Aorta (tissue), 5 donors: ENCODE results near the gene CD53. TPM values are rescaled to one million over a fixed set of nuclear protein-coding genes. Genes with fewer than 3 reads are reported as not detected.

Experiments
- ATAC-seq: fragments of 200-7000 bp; cut with Tn5 transposase; one replicate; pipeline ENCODE4 v1.9.1; 2022; ENCODE audit warnings: moderate library complexity; ENCODE audit not compliant: low FRiP score
- DNase-seq, 2 donors: peaks; one replicate each; pipeline ENCODE4 v3.0.0-alpha.2; 2020
- H3K27ac ChIP-seq, 2 donors: one replicate each; pipeline ENCODE4 v1.5.1; 2013; ENCODE audit warnings: low read length in 2 of 2, mild to moderate bottlenecking in 2 of 2, moderate library complexity in 2 of 2, control low read depth in 1 of 2, inconsistent platforms in 1 of 2, low read depth in 1 of 2
- H3K27me3 ChIP-seq, 2 donors: one replicate each; pipeline ENCODE4 v1.6.1; 2013; ENCODE audit warnings: control low read depth in 1 of 2, low read length in 1 of 2, mild to moderate bottlenecking in 1 of 2, moderate library complexity in 1 of 2; ENCODE audit not compliant: insufficient read depth in 2 of 2, control insufficient read depth in 1 of 2
- H3K36me3 ChIP-seq, 2 donors: one replicate each; pipeline ENCODE4 v1.6.1; 2013; ENCODE audit warnings: control low read depth in 1 of 2, low read length in 1 of 2, mild to moderate bottlenecking in 1 of 2; ENCODE audit not compliant: insufficient read depth in 2 of 2, control insufficient read depth in 1 of 2
- H3K4me1 ChIP-seq, 2 donors: one replicate each; pipeline ENCODE4 v1.6.1; 2013; ENCODE audit warnings: low read length in 2 of 2, control low read depth in 1 of 2, mild to moderate bottlenecking in 1 of 2, moderate library complexity in 1 of 2; ENCODE audit not compliant: insufficient read depth in 2 of 2, control insufficient read depth in 1 of 2
- H3K4me3 ChIP-seq, 2 donors: one replicate each; pipeline ENCODE4 v1.5.1; 2013; ENCODE audit warnings: low read length in 2 of 2, control low read depth in 1 of 2, mild to moderate bottlenecking in 1 of 2
- H3K9me3 ChIP-seq: one replicate; pipeline ENCODE4 v1.6.1; 2013; ENCODE audit warnings: mild to moderate bottlenecking, low read length; ENCODE audit not compliant: control insufficient read depth
- WGBS, 2 donors: extraction: QIAGEN DNeasy Blood & Tissue Kit; methylation state at CpG; one replicate each; pipeline ENCODE4 v1.1.7; 2013; 5-methylcytosine and 5-hydroxymethylcytosine counted together
- intact Hi-C, 2 donors: fragments of 100-400 bp; cut with DNase I; formaldehyde crosslinking; loops; one replicate each; pipeline versions ENCODE4 v1.14.2 to v1.15.0; 2022
- polyA plus RNA-seq, 2 donors: library from polyadenylated mRNA; stranded (reverse); fragments of 200-250 nt; gene quantifications; one replicate each; pipeline ENCODE4 v1.2.3, GENCODE V29; 2013
- total RNA-seq, 2 donors: library from RNA; stranded (reverse); fragmentation: NEBNext Ultra II Directional; extraction: Animal tissue kit (Norgen Biotek cat#: 25700); gene quantifications; one replicate each; pipeline ENCODE4 v1.2.1, GENCODE V29; 2021
- donor health status: healthy with polysubstance abuse.
- donor health status: Bipolar disorder and iron deficiency.
- donor health status: DM: no; HTN: no; CAD: no.
- donor health status: DM: no; HTN: no; CAD: no.
- donor health status: DM: yes; HTN: yes; CAD: no.

The CD53 gene
- total and polyA plus RNA-seq, 4 donors = 8.0 to 50.7 (median 43.8) TPM

DNA sequence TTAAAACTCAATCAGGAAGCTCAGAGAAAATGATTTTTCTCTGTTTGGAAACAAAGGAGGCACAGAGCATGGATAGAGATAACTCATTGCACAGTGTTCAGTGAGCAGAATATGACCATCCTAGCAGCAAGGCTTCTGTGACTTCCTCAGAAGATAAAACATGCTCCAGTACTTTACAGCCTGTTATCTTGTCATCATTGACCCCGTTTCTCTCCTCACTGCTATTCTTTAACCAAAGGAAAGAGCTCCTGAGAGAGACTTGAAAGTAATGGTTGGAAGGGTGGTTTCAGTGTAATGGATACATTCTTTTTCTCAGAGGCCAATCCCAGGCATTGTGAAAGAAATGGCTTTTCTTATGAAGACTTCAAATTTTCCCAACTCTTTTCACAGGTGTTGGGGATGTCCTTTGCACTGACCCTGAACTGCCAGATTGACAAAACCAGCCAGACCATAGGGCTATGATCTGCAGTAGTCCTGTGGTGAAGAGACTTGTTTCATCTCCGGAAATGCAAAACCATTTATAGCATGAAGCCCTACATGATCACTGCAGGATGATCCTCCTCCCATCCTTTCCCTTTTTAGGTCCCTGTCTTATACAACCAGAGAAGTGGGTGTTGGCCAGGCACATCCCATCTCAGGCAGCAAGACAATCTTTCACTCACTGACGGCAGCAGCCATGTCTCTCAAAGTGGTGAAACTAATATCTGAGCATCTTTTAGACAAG lies 25.9 kb downstream of the CD53 start:
- no peaks in the 10 kb centered on the region for H3K36me3 ChIP-seq
- no peak overlapping the region for H3K4me3 ChIP-seq
- H3K9me3 ChIP-seq = no peaks in the 10 kb centered on the region
- no peak for ATAC-seq
- H3K27me3 ChIP-seq = no peaks in the 10 kb centered on the region
- H3K27ac ChIP-seq = no peak overlapping the region
- 69 to 76% methylated on average over 3 of the region's 3 CpGs for WGBS, 2 donors
- intact Hi-C loops = no loop called here
- H3K4me1 ChIP-seq = no peaks in the 10 kb centered on the region
- no peak for DNase-seq

DNA sequence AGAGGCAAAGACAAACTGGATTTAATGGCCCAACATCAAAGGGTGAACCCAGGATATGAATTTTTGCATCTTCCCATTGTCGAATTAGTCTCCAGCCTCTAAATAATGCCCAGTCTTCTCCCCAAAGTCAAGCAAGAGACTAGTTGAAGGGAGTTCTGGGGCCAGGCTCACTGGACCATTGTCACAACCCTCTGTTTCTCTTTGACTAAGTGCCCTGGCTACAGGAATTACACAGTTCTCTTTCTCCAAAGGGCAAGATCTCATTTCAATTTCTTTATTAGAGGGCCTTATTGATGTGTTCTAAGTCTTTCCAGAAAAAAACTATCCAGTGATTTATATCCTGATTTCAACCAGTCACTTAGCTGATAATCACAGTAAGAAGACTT lies 26.5 kb downstream of the CD53 start:
- H3K4me3 ChIP-seq = no peak overlapping the region
- no peak overlapping the region for H3K27ac ChIP-seq
- no peaks in the 10 kb centered on the region for H3K9me3 ChIP-seq
- DNase-seq = no peak
- intact Hi-C loops = no loop called here
- no peaks in the 10 kb centered on the region for H3K4me1 ChIP-seq
- H3K27me3 ChIP-seq = no peaks in the 10 kb centered on the region
- H3K36me3 ChIP-seq = no peaks in the 10 kb centered on the region
- 60 to 62% methylated on average over 1 of the region's 1 CpG for WGBS, 2 donors
- no peak for ATAC-seq

DNA sequence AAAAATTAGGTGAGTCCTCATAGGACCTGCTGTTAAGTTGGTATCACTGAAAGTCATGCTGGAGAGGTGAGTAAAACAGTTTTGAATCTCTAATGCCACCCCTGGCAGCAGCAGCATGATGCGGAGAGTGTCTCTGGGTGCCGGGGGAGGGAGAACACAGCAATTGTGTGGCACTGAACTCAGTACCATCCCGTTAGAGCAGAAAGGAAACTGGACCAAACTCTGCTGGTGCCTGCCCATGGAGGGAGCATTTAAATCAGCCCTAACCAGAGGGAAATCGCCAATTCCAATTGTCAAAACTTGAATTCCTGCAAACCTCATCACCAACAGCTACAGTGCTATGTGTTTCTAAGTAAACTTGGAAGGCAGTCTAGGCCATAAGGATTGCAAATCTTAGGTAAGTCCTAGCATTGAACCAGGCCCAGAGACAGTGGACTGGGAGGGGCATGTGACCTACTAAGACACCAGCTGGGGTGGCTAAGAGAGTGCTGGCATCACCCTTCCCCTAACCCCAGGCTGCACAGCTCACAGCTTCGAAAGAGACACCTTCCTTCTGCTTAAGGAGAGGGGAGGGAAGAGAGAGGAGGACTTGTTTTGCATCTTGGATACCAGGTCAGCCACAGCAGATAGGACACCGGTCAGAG lies 30.0 kb downstream of the CD53 start:
- H3K36me3 ChIP-seq = no peaks in the 10 kb centered on the region
- H3K27ac ChIP-seq = no peak overlapping the region
- no peak for DNase-seq
- no peak for ATAC-seq
- no peaks in the 10 kb centered on the region for H3K27me3 ChIP-seq
- H3K4me3 ChIP-seq = no peak overlapping the region
- no peaks in the 10 kb centered on the region for H3K9me3 ChIP-seq
- WGBS, 2 donors = 73 to 75% methylated on average over 6 of the region's 6 CpGs
- H3K4me1 ChIP-seq = no peaks in the 10 kb centered on the region
- intact Hi-C loops = no loop called here

DNA sequence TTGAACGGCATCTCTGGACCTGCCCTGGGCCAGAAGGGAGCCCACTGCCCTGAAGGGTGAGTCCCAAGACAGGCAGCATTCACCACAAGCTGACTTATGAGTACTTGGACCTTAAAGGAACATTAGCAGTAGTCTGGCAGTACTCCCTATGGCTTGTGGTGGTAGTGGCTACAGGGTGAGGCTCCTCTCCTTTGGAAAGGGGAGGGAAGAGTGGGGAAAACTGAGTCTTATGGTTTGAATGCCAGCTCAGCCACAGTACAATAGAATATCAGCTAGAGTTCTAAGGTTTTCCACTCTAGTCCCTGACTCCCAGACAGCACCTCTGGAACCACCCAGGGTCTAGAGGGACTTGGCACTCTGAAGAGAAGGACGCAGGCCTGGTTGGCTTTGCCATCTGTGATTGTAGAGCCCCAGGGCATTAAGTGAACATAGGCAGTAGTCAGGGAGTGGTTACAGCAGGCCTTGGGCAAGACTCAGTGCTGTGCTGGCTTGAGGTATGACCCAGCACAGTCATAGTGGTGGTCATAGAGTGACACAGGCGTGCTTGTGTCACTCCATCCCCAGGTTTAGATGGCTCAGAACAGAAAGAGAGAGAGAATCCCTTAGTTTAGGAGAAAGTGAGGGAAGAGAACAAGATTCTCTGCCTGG lies 31.0 kb downstream of the CD53 start:
- no peak for ATAC-seq
- 63% methylated on average over 3 of the region's 3 CpGs for WGBS, 2 donors
- DNase-seq = no peak

DNA sequence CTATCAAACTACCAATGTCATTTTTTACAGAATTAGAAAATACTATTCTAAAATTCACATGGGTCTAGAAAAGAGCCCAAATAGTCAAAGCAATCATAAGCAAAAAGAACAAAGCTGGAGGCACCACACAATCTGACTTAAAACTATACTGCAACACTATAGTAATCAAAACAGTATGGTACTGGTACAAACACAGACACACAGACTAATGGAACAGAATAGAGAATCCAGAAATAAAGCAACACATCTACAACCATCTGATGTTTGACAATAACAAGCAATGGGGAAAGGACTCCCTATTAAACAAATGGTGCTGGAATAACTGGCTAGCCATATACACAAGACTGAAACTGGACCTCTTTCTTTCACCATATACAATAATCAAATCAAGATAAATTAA lies 39.8 kb downstream of the CD53 start:
- H3K27me3 ChIP-seq = no peaks in the 10 kb centered on the region
- H3K27ac ChIP-seq = no peak overlapping the region
- no peaks in the 10 kb centered on the region for H3K36me3 ChIP-seq
- H3K4me1 ChIP-seq = no peaks in the 10 kb centered on the region
- H3K9me3 ChIP-seq = no peaks in the 10 kb centered on the region
- H3K4me3 ChIP-seq = no peak overlapping the region
- ATAC-seq = no peak
- intact Hi-C loops = no loop called here
- DNase-seq = no peak

More for the DNA sequence above, 31.0 kb downstream of the CD53 start:
- no peaks in the 10 kb centered on the region for H3K9me3 ChIP-seq
- H3K36me3 ChIP-seq = no peaks in the 10 kb centered on the region
- H3K27ac ChIP-seq = no peak overlapping the region
- intact Hi-C loops = no loop called here
- H3K4me1 ChIP-seq = no peaks in the 10 kb centered on the region
- H3K4me3 ChIP-seq = no peak overlapping the region
- no peaks in the 10 kb centered on the region for H3K27me3 ChIP-seq

DNA sequence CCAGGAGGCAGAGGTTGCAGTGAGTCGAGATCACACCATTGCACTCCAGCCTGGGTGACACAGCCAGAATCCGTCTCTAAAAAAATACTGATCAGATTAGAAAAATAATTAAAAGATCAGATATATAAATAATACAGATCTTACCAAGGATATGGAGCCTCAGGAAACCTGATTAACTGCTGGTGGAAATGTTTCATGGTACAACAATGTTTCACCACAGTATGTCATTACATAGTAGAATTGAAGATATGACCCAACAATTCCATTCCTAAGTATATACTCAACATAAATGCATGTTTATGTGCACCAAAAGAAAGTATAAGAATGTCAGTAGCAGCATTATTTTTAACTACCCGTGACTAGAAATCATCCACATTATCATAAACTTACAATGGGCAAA lies 41.7 kb downstream of the CD53 start:
- WGBS, 2 donors = 84 to 87% methylated on average over 3 of the region's 3 CpGs
- Histone ChIP-seq H3K27me3 (no peaks in the 10 kb centered on the region), H3K9me3 (no peaks in the 10 kb centered on the region), H3K4me3 (no peak overlapping the region), H3K4me1 (no peaks in the 10 kb centered on the region), H3K36me3 (no peaks in the 10 kb centered on the region), H3K27ac (no peak overlapping the region)
- intact Hi-C loops = no loop called here
- DNase-seq (no peak), ATAC-seq (no peak)

DNA sequence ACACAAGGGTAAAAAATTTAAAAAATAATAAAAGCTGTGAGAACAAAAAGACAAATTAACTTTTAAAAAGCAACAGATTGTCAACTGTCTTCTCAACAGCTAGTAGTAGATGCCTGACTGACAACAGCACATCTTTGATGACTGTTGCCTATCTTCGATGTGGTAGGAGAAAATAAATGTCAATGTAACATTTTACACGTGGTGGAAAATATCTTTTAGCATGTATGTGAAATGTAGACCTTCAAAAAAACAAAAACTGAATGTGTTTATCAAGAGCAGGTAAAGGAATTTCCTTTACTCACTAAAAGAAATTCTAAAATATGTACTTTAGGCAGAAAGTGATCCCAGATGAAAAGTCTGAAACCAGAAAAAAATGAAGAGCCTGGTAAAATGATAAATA lies 42.9 kb downstream of the CD53 start:
- H3K9me3 ChIP-seq = no peaks in the 10 kb centered on the region
- WGBS, 2 donors = 58 to 62% methylated on average over 2 of the region's 2 CpGs
- DNase-seq = no peak
- no peak overlapping the region for H3K4me3 ChIP-seq
- no peak for ATAC-seq
- H3K4me1 ChIP-seq = no peaks in the 10 kb centered on the region
- no peaks in the 10 kb centered on the region for H3K36me3 ChIP-seq
- no peaks in the 10 kb centered on the region for H3K27me3 ChIP-seq
- intact Hi-C loops = no loop called here
- no peak overlapping the region for H3K27ac ChIP-seq

DNA sequence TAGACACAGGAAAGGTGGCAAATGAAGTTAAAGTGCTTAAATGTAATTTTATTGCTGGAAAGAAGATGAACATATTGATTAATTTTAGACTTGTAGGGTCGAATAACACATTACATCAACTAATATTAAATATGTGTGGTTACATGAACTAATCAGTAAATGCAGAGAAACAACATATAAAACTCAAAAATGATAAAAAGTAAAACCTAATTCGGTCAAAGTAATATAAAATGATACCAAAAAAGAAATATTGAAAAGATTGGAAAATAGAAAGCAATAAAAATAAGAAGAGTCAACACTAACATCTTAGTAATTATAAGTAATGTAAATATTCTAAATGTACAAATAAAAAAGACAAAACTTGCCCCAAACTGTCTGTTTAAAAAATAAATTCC lies 43.3 kb downstream of the CD53 start:
- no peak for ATAC-seq
- H3K9me3 ChIP-seq = no peaks in the 10 kb centered on the region
- H3K4me3 ChIP-seq = no peak overlapping the region
- WGBS, 2 donors = 67% methylated on average over 2 of the region's 2 CpGs
- no peak overlapping the region for H3K27ac ChIP-seq
- no peaks in the 10 kb centered on the region for H3K36me3 ChIP-seq
- no peak for DNase-seq
- no peaks in the 10 kb centered on the region for H3K4me1 ChIP-seq
- intact Hi-C loops = no loop called here
- no peaks in the 10 kb centered on the region for H3K27me3 ChIP-seq
